HL-60 (cell line): ENCODE results near the gene MBNL3.

Experiments used
- CTCF ChIP-seq: IDR thresholded peaks from one replicate; pipeline ENCODE4 v1.5.1; 2011; ENCODE audit warnings: low read length, control low read depth, inconsistent platforms; ENCODE audit not compliant: insufficient read depth
- GABPA ChIP-seq: IDR thresholded peaks from 2 replicates; pipeline ENCODE4 v1.6.1; 2012; ENCODE audit warnings: low read depth
- POLR2AphosphoS5 ChIP-seq: IDR thresholded peaks from 2 replicates; pipeline ENCODE4 v1.6.1; 2012; ENCODE audit warnings: low read depth
- REST ChIP-seq: IDR thresholded peaks from 2 replicates; pipeline ENCODE4 v1.6.1; 2012; ENCODE audit warnings: low read depth; ENCODE audit not compliant: insufficient replicate concordance
- SPI1 ChIP-seq: IDR thresholded peaks from 2 replicates; pipeline ENCODE4 v1.6.1; 2012; ENCODE audit warnings: low read depth, mild to moderate bottlenecking, borderline replicate concordance

- TF ChIP-seq CTCF (no peak), POLR2AphosphoS5 (no peak), GABPA (no peak), REST (no peak), SPI1 (no peak)
Measured at GRCh38 chrX:132409780-132410556, 78.9 kb downstream of the MBNL3 start.
